HK-2 (cell line): Measurements from ENCODE around the gene RAX.
"Not testable (repeated sequence)": the region's sequence is repeated elsewhere in the genome, so short reads cannot be mapped to it uniquely, and the experiment has no call there.

Experiments used
- DNase-seq: peaks from one replicate; pipeline ENCODE4 v3.0.0-alpha.2; 2018; ENCODE audit not compliant: unreplicated experiment

Gene RAX

GRCh38 chr18:59273759-59274532 is 692 bp upstream of the RAX start:
- no peak for DNase-seq

GRCh38 chr18:59272221-59272888 is 899 bp downstream of the RAX start:
- DNase-seq = no peak

- no peak for DNase-seq
Measured at GRCh38 chr18:59271606-59272220, 1.5 kb downstream of the RAX start.

GRCh38 chr18:59270689-59271257 is 2.5 kb downstream of the RAX start:
- no peak for DNase-seq

- no peak for DNase-seq
Measured at GRCh38 chr18:59269563-59270119, 3.6 kb downstream of the RAX start.

GRCh38 chr18:59268721-59269562 is 4.3 kb downstream of the RAX start:
- DNase-seq = peak; percentile 47

- no peak for DNase-seq
Measured at GRCh38 chr18:59268127-59268720, 5.0 kb downstream of the RAX start.

- DNase-seq = no peak
Measured at GRCh38 chr18:59267503-59268126, 5.6 kb downstream of the RAX start.

GRCh38 chr18:59266886-59267502 is 6.3 kb downstream of the RAX start:
- DNase-seq = no peak

GRCh38 chr18:59266459-59266858 is 6.8 kb downstream of the RAX start:
- DNase-seq = no peak

- no peak for DNase-seq
Measured at GRCh38 chr18:59265974-59266369, 7.3 kb downstream of the RAX start.

GRCh38 chr18:59265246-59265973 is 7.8 kb downstream of the RAX start:
- DNase-seq = no peak

GRCh38 chr18:59264651-59265245 is 8.5 kb downstream of the RAX start:
- no peak for DNase-seq

- DNase-seq = no peak
Measured at GRCh38 chr18:59264121-59264571, 9.1 kb downstream of the RAX start.

- no peak for DNase-seq
Measured at GRCh38 chr18:59263661-59264060, 9.6 kb downstream of the RAX start.

GRCh38 chr18:59262243-59262642 is 11.0 kb downstream of the RAX start:
- DNase-seq = not testable (repeated sequence)

GRCh38 chr18:59261842-59262241 is 11.4 kb downstream of the RAX start:
- not testable (repeated sequence) for DNase-seq

GRCh38 chr18:59255491-59255890 is 17.8 kb downstream of the RAX start:
- not testable (repeated sequence) for DNase-seq
